Renal pelvis (tissue), 12 donors: ENCODE data around the gene DLGAP5. TPM values are rescaled to one million over a fixed set of nuclear protein-coding genes. Genes with fewer than 3 reads are reported as not detected.

Source experiments
- DNase-seq: peaks from one replicate; pipeline ENCODE4 v3.0.0-alpha.2; 2013
- long read RNA-seq, 16 experiments: transcript quantifications; one replicate each; lab custom pipeline, GENCODE V29; 2026
- polyA plus RNA-seq, 3 donors: library from polyadenylated mRNA; unstranded; fragments of 120-200 nt; gene quantifications; one replicate each; pipeline ENCODE4 v1.2.1, GENCODE V29; 2013; ENCODE audit not compliant: insufficient read length in 3 of 3

Gene DLGAP5
- polyA plus RNA-seq = 10 to 100 TPM; 25.3 to 32.8 (median 27.6) TPM
- long read RNA-seq, donor 1, partial matches to known transcripts = 0 of 1 reads
- long read RNA-seq, donor 1, other reads (novel, unspliced or antisense) = 0 of 1 reads
- long read RNA-seq, donor 2, transcript DLGAP5-201 (19 exons, 2,973 nt) = major isoform, 6 of 8 reads
- long read RNA-seq, donor 2, partial matches to known transcripts = 0 of 8 reads
- long read RNA-seq, donor 2, other reads (novel, unspliced or antisense) = 0 of 8 reads
- long read RNA-seq, donor 3, partial matches to known transcripts = 0 of 4 reads
- long read RNA-seq, donor 3, other reads (novel, unspliced or antisense) = 0 of 4 reads
- long read RNA-seq, donor 4, partial matches to known transcripts = 0 of 3 reads
- long read RNA-seq, donor 4, other reads (novel, unspliced or antisense) = 0 of 3 reads
- long read RNA-seq, donor 5, partial matches to known transcripts = 0 of 3 reads
- long read RNA-seq, donor 5, other reads (novel, unspliced or antisense) = 0 of 3 reads
- long read RNA-seq, donor 6, transcript DLGAP5-201 (19 exons, 2,973 nt) = major isoform, 5 of 6 reads
- long read RNA-seq, donor 6, partial matches to known transcripts = 0 of 6 reads
- long read RNA-seq, donor 6, other reads (novel, unspliced or antisense) = 0 of 6 reads
- long read RNA-seq, donor 7, partial matches to known transcripts = 8 of 11 reads
- long read RNA-seq, donor 7, other reads (novel, unspliced or antisense) = 0 of 11 reads
- long read RNA-seq, donor 8, partial matches to known transcripts = 0 of 3 reads
- long read RNA-seq, donor 8, other reads (novel, unspliced or antisense) = 0 of 3 reads
- long read RNA-seq, donor 9, transcript DLGAP5-201 (19 exons, 2,973 nt) = major isoform, 7 of 8 reads
- long read RNA-seq, donor 9, partial matches to known transcripts = 0 of 8 reads
- long read RNA-seq, donor 9, other reads (novel, unspliced or antisense) = 0 of 8 reads
- long read RNA-seq, donor 10, partial matches to known transcripts = 0 of 1 reads
- long read RNA-seq, donor 10, other reads (novel, unspliced or antisense) = 0 of 1 reads
- long read RNA-seq, donor 11, partial matches to known transcripts = 0 of 1 reads
- long read RNA-seq, donor 11, other reads (novel, unspliced or antisense) = 0 of 1 reads
- long read RNA-seq, donor 12, transcript DLGAP5-201 (19 exons, 2,973 nt) = major isoform, 5 of 6 reads
- long read RNA-seq, donor 12, partial matches to known transcripts = 0 of 6 reads
- long read RNA-seq, donor 12, other reads (novel, unspliced or antisense) = 0 of 6 reads
- long read RNA-seq, donor 13, partial matches to known transcripts = 0 of 2 reads
- long read RNA-seq, donor 13, other reads (novel, unspliced or antisense) = 0 of 2 reads
- long read RNA-seq, donor 14 = 0 reads
- long read RNA-seq, donor 15 = 0 reads
- long read RNA-seq, donor 16, partial matches to known transcripts = 0 of 2 reads
- long read RNA-seq, donor 16, other reads (novel, unspliced or antisense) = 0 of 2 reads

GRCh38 chr14:55191203-55192053 is at the start of gene DLGAP5:
Gene DLGAP5, minus strand, starts transcription at chr14:55191585. Its CDS starts 2,406 bp downstream, at chr14:55189179.
- DNase-seq = peak; percentile 98

GRCh38 chr14:55240526-55241178 is 49.3 kb upstream of the DLGAP5 start:
- peak; percentile 15 for DNase-seq

GRCh38 chr14:55239320-55239719 is 47.9 kb upstream of the DLGAP5 start:
- no peak for DNase-seq

GRCh38 chr14:55238019-55238680 is 46.8 kb upstream of the DLGAP5 start:
- no peak for DNase-seq

GRCh38 chr14:55233591-55233990 is 42.2 kb upstream of the DLGAP5 start:
- DNase-seq = no peak

GRCh38 chr14:55228261-55228660 is 36.9 kb upstream of the DLGAP5 start:
- DNase-seq = no peak

- no peak for DNase-seq
These were observed 32.0 kb upstream of the DLGAP5 start for GRCh38 chr14:55223364-55223763.

GRCh38 chr14:55221968-55222367 is 30.6 kb upstream of the DLGAP5 start:
- DNase-seq = no peak

GRCh38 chr14:55221186-55221585 is 29.8 kb upstream of the DLGAP5 start:
- DNase-seq = no peak

GRCh38 chr14:55220230-55220629 is 28.8 kb upstream of the DLGAP5 start:
- no peak for DNase-seq

- DNase-seq = no peak
These were observed 21.2 kb upstream of the DLGAP5 start for GRCh38 chr14:55212634-55213033.

GRCh38 chr14:55207832-55208231 is 16.4 kb upstream of the DLGAP5 start:
- no peak for DNase-seq

GRCh38 chr14:55206175-55206693 is 14.8 kb upstream of the DLGAP5 start:
- DNase-seq = no peak

GRCh38 chr14:55201219-55202101 is 10.1 kb upstream of the DLGAP5 start:
- DNase-seq = no peak

- DNase-seq = no peak
These were observed 9.3 kb upstream of the DLGAP5 start for GRCh38 chr14:55200651-55201050.

GRCh38 chr14:55198749-55199148 is 7.4 kb upstream of the DLGAP5 start:
- DNase-seq = no peak

GRCh38 chr14:55194656-55195355 is 3.4 kb upstream of the DLGAP5 start:
- DNase-seq = no peak
